Caco-2 (cell line): Measurements from ENCODE around the gene FAM124A. TPM values are rescaled to one million over a fixed set of nuclear protein-coding genes. Genes with fewer than 3 reads are reported as not detected.

Experiments used
- BruUV-seq: library from RNA; stranded (reverse); fragments of 400-500 nt; replicated peaks from 2 replicates; lab custom pipeline; 2021; lab: Mats Ljungman, UMichigan
- CTCF ChIA-PET: fragments of 300-600 bp; sonication (Branson Sonifier 250); formaldehyde crosslinking; loops from one replicate; lab custom pipeline; 2022; ENCODE audit warnings: antibody characterized with exemption; lab: Charles Lee
- POLR2A ChIA-PET: fragments of 300-600 bp; sonication (Branson Sonifier 250); formaldehyde crosslinking; loops from one replicate; lab custom pipeline; 2022; ENCODE audit warnings: antibody characterized with exemption; lab: Charles Lee
- DNase-seq, 2 experiments: peaks; one replicate each; pipeline versions ENCODE4 v3.0.0 to v3.0.0-alpha.2; 2020 to 2022
- H3K27me3 ChIP-seq: replicated peaks from 2 replicates; pipeline ENCODE4 v1.6.0; 2011; ENCODE audit warnings: low read length; ENCODE audit not compliant: control insufficient read depth, insufficient read depth
- H3K36me3 ChIP-seq: 2 replicates; pipeline ENCODE4 v1.5.1; 2011; ENCODE audit warnings: low read length; ENCODE audit not compliant: control insufficient read depth, insufficient read depth
- H3K4me1 ChIP-seq: fragments of 250-450 bp; sonication (Bioruptor Pico); 2 replicates; pipeline ENCODE4 v1.5.1; 2020; ENCODE audit warnings: mild to moderate bottlenecking
- H3K4me3 ChIP-seq: 2 replicates; pipeline ENCODE4 v1.5.1; 2011; ENCODE audit warnings: low read depth, mild to moderate bottlenecking, control low read depth, low read length
- H3K9me3 ChIP-seq: fragments of 250-450 bp; sonication (Bioruptor Pico); 2 replicates; pipeline ENCODE4 v1.5.1; 2020; ENCODE audit warnings: mild to moderate bottlenecking, moderate library complexity
- H3K27ac Mint-ChIP-seq: one replicate; pipeline ENCODE4 v1.8.0; 2022; ENCODE audit warnings: mixed read lengths; ENCODE audit not compliant: unreplicated experiment
- H3K27me3 Mint-ChIP-seq: one replicate; pipeline ENCODE4 v1.8.0; 2022; ENCODE audit warnings: mixed read lengths; ENCODE audit not compliant: insufficient read depth, unreplicated experiment
- H3K36me3 Mint-ChIP-seq: one replicate; pipeline ENCODE4 v1.8.0; 2022; ENCODE audit warnings: mild to moderate bottlenecking, mixed read lengths; ENCODE audit not compliant: insufficient read depth, unreplicated experiment
- H3K4me1 Mint-ChIP-seq: one replicate; pipeline ENCODE4 v1.8.0; 2022; ENCODE audit warnings: low read depth, mixed read lengths; ENCODE audit not compliant: unreplicated experiment
- H3K4me3 Mint-ChIP-seq: one replicate; pipeline ENCODE4 v1.8.0; 2022; ENCODE audit warnings: mild to moderate bottlenecking, moderate library complexity, mixed read lengths; ENCODE audit not compliant: unreplicated experiment
- H3K9me3 Mint-ChIP-seq: one replicate; pipeline ENCODE4 v1.8.0; 2022; ENCODE audit warnings: mixed read lengths; ENCODE audit not compliant: unreplicated experiment
- CTCF ChIP-seq, 2 experiments: fragments of 200-600 bp in 1 of 2; IDR thresholded peaks; 1 replicate in 1 of 2; 2 replicates in 1 of 2; pipeline versions ENCODE4 v1.5.1 to v1.8.0; 2011 to 2022; ENCODE audit warnings: antibody characterized with exemption in 1 of 2, control low read depth in 1 of 2, inconsistent platforms in 1 of 2, low read depth in 1 of 2, low read length in 1 of 2, mild to moderate bottlenecking in 1 of 2, moderate library complexity in 1 of 2; ENCODE audit not compliant: insufficient read depth in 1 of 2, severe bottlenecking in 1 of 2, unreplicated experiment in 1 of 2
- intact Hi-C: fragments of 100-400 bp; cut with micrococcal nuclease; formaldehyde crosslinking; loops from one replicate; pipeline ENCODE4 v1.10.0; 2022; ENCODE audit not compliant: unreplicated experiment
- total RNA-seq: library from RNA; stranded (reverse); gene quantifications from 2 replicates; pipeline ENCODE4 v1.2.3, GENCODE V29; 2022

The FAM124A gene
- total RNA-seq, 1 experiment from 2014 or later, result 0.52 TPM

- H3K4me1 Mint-ChIP-seq, result no peaks in the 10 kb centered on the region
These were observed 42.7 kb upstream of the FAM124A start for GRCh38 chr13:51179432-51179971.

GRCh38 chr13:51180853-51181511 lies 41.2 kb upstream of the FAM124A start:
- ChIA-PET CTCF (no interaction called here), POLR2A (no interaction called here)
- no peak overlapping the region for H3K4me3 Mint-ChIP-seq
- H3K36me3 Mint-ChIP-seq, result no peaks in the 10 kb centered on the region
- no peaks in the 10 kb centered on the region for H3K9me3 Mint-ChIP-seq
- Histone ChIP-seq H3K36me3 (no peaks in the 10 kb centered on the region), H3K4me1 (no peaks in the 10 kb centered on the region), H3K9me3 (no peaks in the 10 kb centered on the region; the same call in 1 of the 2 replicates), H3K4me3 (no peak overlapping the region), H3K27me3 (peaks cover 1% of the 10 kb centered on the region; the same call in 1 of the 2 replicates)
- H3K27me3 Mint-ChIP-seq, result peaks cover 34% of the 10 kb centered on the region
- no peak for TF ChIP-seq CTCF (IDR thresholded peaks at IDR 0.05; ENCODE audit: insufficient read depth in 1 of 2, low read depth in 1 of 2, low read length in 1 of 2, severe bottlenecking in 1 of 2, unreplicated experiment in 1 of 2)
- BruUV-seq, result no TSS peak
- DNase-seq, result no peak
- intact Hi-C loops, result no loop called here
- no peaks in the 10 kb centered on the region for H3K4me1 Mint-ChIP-seq
- no peak overlapping the region for H3K27ac Mint-ChIP-seq

More at GRCh38 chr13:51179432-51179971, 42.7 kb upstream of the FAM124A start:
- ChIA-PET CTCF (no interaction called here), POLR2A (no interaction called here)
- H3K36me3 ChIP-seq, result no peaks in the 10 kb centered on the region
- TF ChIP-seq CTCF (IDR thresholded peaks at IDR 0.05; ENCODE audit: insufficient read depth in 1 of 2, low read depth in 1 of 2, low read length in 1 of 2, severe bottlenecking in 1 of 2, unreplicated experiment in 1 of 2), result no peak
- no peak overlapping the region for H3K4me3 ChIP-seq
- Mint-ChIP-seq H3K36me3 (no peaks in the 10 kb centered on the region), H3K27ac (no peak overlapping the region), H3K9me3 (no peaks in the 10 kb centered on the region), H3K4me3 (no peak overlapping the region), H3K27me3 (peaks cover 24% of the 10 kb centered on the region)
- H3K4me1 ChIP-seq, result no peaks in the 10 kb centered on the region
- peaks cover 7% of the 10 kb centered on the region; the same call in 1 of the 2 replicates for H3K9me3 ChIP-seq
- no peak for DNase-seq
- peaks cover 1% of the 10 kb centered on the region; the same call in 1 of the 2 replicates for H3K27me3 ChIP-seq
- no TSS peak for BruUV-seq
- intact Hi-C loops, result no loop called here

- Mint-ChIP-seq H3K4me1 (no peaks in the 10 kb centered on the region), H3K9me3 (no peaks in the 10 kb centered on the region), H3K27ac (no peak overlapping the region), H3K27me3 (peaks cover 34% of the 10 kb centered on the region), H3K4me3 (no peak overlapping the region), H3K36me3 (no peaks in the 10 kb centered on the region)
- TF ChIP-seq CTCF (IDR thresholded peaks at IDR 0.05; ENCODE audit: insufficient read depth in 1 of 2, low read depth in 1 of 2, low read length in 1 of 2, severe bottlenecking in 1 of 2, unreplicated experiment in 1 of 2), result no peak
- no peak overlapping the region for H3K4me3 ChIP-seq
- no peaks in the 10 kb centered on the region for H3K4me1 ChIP-seq
- intact Hi-C loops, result no loop called here
- H3K9me3 ChIP-seq, result no peaks in the 10 kb centered on the region
- no peak for DNase-seq
- no TSS peak for BruUV-seq
- H3K27me3 ChIP-seq, result peaks cover 1% of the 10 kb centered on the region; the same call in 1 of the 2 replicates
- CTCF ChIA-PET, result no interaction called here
- no peaks in the 10 kb centered on the region for H3K36me3 ChIP-seq
- POLR2A ChIA-PET, result no interaction called here
These were observed 40.3 kb upstream of the FAM124A start for GRCh38 chr13:51181786-51182383.
